ENCODE measurements around the gene IMPDH2. TPM values are rescaled to one million over a fixed set of nuclear protein-coding genes. Genes with fewer than 3 reads are reported as not detected.

The IMPDH2 gene
- total RNA-seq, 1 experiment from 2014 or later: 576 TPM

GRCh38 chr3:48982686-48983085 is 46.5 kb downstream of the IMPDH2 start:
- ATAC-seq: no peak
- Histone ChIP-seq H3K9ac (ENCODE audit: low read length) (no peak overlapping the region), H3K36me3 (ENCODE audit: low read depth, low read length) (peaks cover 44% of the 10 kb centered on the region), H3F3A (ENCODE audit: low read length, unreplicated experiment) (no peaks in the 10 kb centered on the region), H3K4me1 (ENCODE audit: insufficient read depth, low read length) (no peaks in the 10 kb centered on the region), H2AFZ (ENCODE audit: low read length) (no peak overlapping the region), H3K79me2 (ENCODE audit: low read length) (no peaks in the 10 kb centered on the region), H3K4me3 (ENCODE audit: low read length) (no peak overlapping the region), H3K27me3 (ENCODE audit: low read length) (no peaks in the 10 kb centered on the region), H3K9me2 (replicated peaks; ENCODE audit: low read length) (no peaks in the 10 kb centered on the region), H3K27ac (ENCODE audit: low read length) (no peak overlapping the region), H4K20me1 (ENCODE audit: low read length) (no peaks in the 10 kb centered on the region), H3K9me3 (ENCODE audit: low read length) (no peaks in the 10 kb centered on the region), H3K4me2 (ENCODE audit: low read length) (no peak overlapping the region)
- no TSS peak for BruUV-seq (replicated peaks)
- no peak for TF ChIP-seq CTCF (conservative IDR thresholded peaks at IDR 0.05; ENCODE audit: low read depth, low read length)
- intact Hi-C loops (cut with micrococcal nuclease): no loop called here
- POLR2A ChIA-PET (ENCODE audit: unreplicated experiment): no interaction called here
- DNase-seq: no peak
- CTCF ChIA-PET: no interaction called here

GRCh38 chr3:48982016-48982415 is 47.2 kb downstream of the IMPDH2 start:
- intact Hi-C loops (cut with micrococcal nuclease): no loop called here
- ATAC-seq (no peak), DNase-seq (no peak)
- no peaks in the 10 kb centered on the region for H3K9me3 ChIP-seq (ENCODE audit: low read length)
- H3K27me3 ChIP-seq (ENCODE audit: low read length): no peaks in the 10 kb centered on the region
- no peaks in the 10 kb centered on the region for H3K4me1 ChIP-seq (ENCODE audit: insufficient read depth, low read length)
- no peak overlapping the region for H2AFZ ChIP-seq (ENCODE audit: low read length)
- H4K20me1 ChIP-seq (ENCODE audit: low read length): no peaks in the 10 kb centered on the region
- H3K9me2 ChIP-seq (replicated peaks; ENCODE audit: low read length): no peaks in the 10 kb centered on the region
- H3K79me2 ChIP-seq (ENCODE audit: low read length): no peaks in the 10 kb centered on the region
- BruUV-seq (replicated peaks): no TSS peak
- no peak overlapping the region for H3K27ac ChIP-seq (ENCODE audit: low read length)
- H3K9ac ChIP-seq (ENCODE audit: low read length): no peak overlapping the region
- no peaks in the 10 kb centered on the region for H3F3A ChIP-seq (ENCODE audit: low read length, unreplicated experiment)
- ChIA-PET POLR2A (ENCODE audit: unreplicated experiment) (no interaction called here), CTCF (no interaction called here)
- peaks cover 44% of the 10 kb centered on the region for H3K36me3 ChIP-seq (ENCODE audit: low read depth, low read length)
- TF ChIP-seq CTCF (conservative IDR thresholded peaks at IDR 0.05; ENCODE audit: low read depth, low read length): no peak
- no peak for TF ChIP-seq EZH2phosphoT487 (IDR thresholded peaks at IDR 0.05; ENCODE audit: borderline replicate concordance, low read length)
- no peak for TF ChIP-seq EZH2 (IDR thresholded peaks at IDR 0.05; ENCODE audit: low read length, unreplicated experiment)
- no peak overlapping the region for H3K4me2 ChIP-seq (ENCODE audit: low read length)
- H3K4me3 ChIP-seq (ENCODE audit: low read length): no peak overlapping the region

- intact Hi-C loops (cut with micrococcal nuclease): no loop called here
- CTCF ChIA-PET: no interaction called here
- H3K27ac ChIP-seq (ENCODE audit: low read length): no peak overlapping the region
- no peak overlapping the region for H3K4me3 ChIP-seq (ENCODE audit: low read length)
- H3K79me2 ChIP-seq (ENCODE audit: low read length): no peaks in the 10 kb centered on the region
- TF ChIP-seq EZH2phosphoT487 (IDR thresholded peaks at IDR 0.05; ENCODE audit: borderline replicate concordance, low read length): no peak
- no peak for TF ChIP-seq CTCF (conservative IDR thresholded peaks at IDR 0.05; ENCODE audit: low read depth, low read length)
- TF ChIP-seq EZH2 (IDR thresholded peaks at IDR 0.05; ENCODE audit: low read length, unreplicated experiment): no peak
- H4K20me1 ChIP-seq (ENCODE audit: low read length): no peaks in the 10 kb centered on the region
- no TSS peak for BruUV-seq (replicated peaks)
- ATAC-seq (no peak), DNase-seq (no peak)
- H3K9ac ChIP-seq (ENCODE audit: low read length): no peak overlapping the region
- no peaks in the 10 kb centered on the region for H3K9me2 ChIP-seq (replicated peaks; ENCODE audit: low read length)
- no peaks in the 10 kb centered on the region for H3K9me3 ChIP-seq (ENCODE audit: low read length)
- H2AFZ ChIP-seq (ENCODE audit: low read length): no peak overlapping the region
- POLR2A ChIA-PET (ENCODE audit: unreplicated experiment): no interaction called here
- peaks cover 44% of the 10 kb centered on the region for H3K36me3 ChIP-seq (ENCODE audit: low read depth, low read length)
- H3K4me1 ChIP-seq (ENCODE audit: insufficient read depth, low read length): no peaks in the 10 kb centered on the region
- H3K4me2 ChIP-seq (ENCODE audit: low read length): no peak overlapping the region
- H3F3A ChIP-seq (ENCODE audit: low read length, unreplicated experiment): no peaks in the 10 kb centered on the region
- no peaks in the 10 kb centered on the region for H3K27me3 ChIP-seq (ENCODE audit: low read length)
These were observed 48.9 kb downstream of the IMPDH2 start for GRCh38 chr3:48980295-48980694.

All from PC-3 (cell line).